CD4-positive, CD25-positive, alpha-beta regulatory T cell (primary cell): ENCODE results near the gene WAPL. TPM values are rescaled to one million over a fixed set of nuclear protein-coding genes. Genes with fewer than 3 reads are reported as not detected.

Source experiments
- ATAC-seq, 2 donors: fragments of 150-1000 bp; cut with Tn5 transposase; one replicate each; pipeline ENCODE4 v1.10.0; 2021; ENCODE audit warnings: low read depth in 2 of 2, moderate number of reproducible peaks in 2 of 2, moderate library complexity in 1 of 2
- DNase-seq, 3 donors: peaks; one replicate each; pipeline versions ENCODE4 v3.0.0 to v3.0.0-alpha.2; 2012 to 2022; ENCODE audit warnings: mixed read lengths in 1 of 3
- H3K27ac ChIP-seq: one replicate; pipeline ENCODE4 v1.7.0; 2013; ENCODE audit warnings: mild to moderate bottlenecking, low read length; ENCODE audit not compliant: insufficient read depth, poor library complexity, severe bottlenecking
- H3K27me3 ChIP-seq: one replicate; pipeline ENCODE4 v1.7.0; 2013; ENCODE audit warnings: low read length; ENCODE audit not compliant: control insufficient read depth, insufficient read depth
- H3K36me3 ChIP-seq: one replicate; pipeline ENCODE4 v1.7.0; 2013; ENCODE audit warnings: mild to moderate bottlenecking, low read length, moderate library complexity; ENCODE audit not compliant: control insufficient read depth, insufficient read depth
- H3K4me1 ChIP-seq: 2 replicates; pipeline ENCODE4 v1.7.0; 2013; ENCODE audit warnings: mild to moderate bottlenecking, low read length; ENCODE audit not compliant: insufficient read depth, control insufficient read depth, poor library complexity, severe bottlenecking
- H3K4me3 ChIP-seq: one replicate; pipeline ENCODE4 v1.7.0; 2013; ENCODE audit warnings: low read depth, mild to moderate bottlenecking, low read length, moderate library complexity
- H3K9me3 ChIP-seq, 2 experiments: 1 replicate in 1 of 2; 2 replicates in 1 of 2; pipeline ENCODE4 v1.7.0; 2013; ENCODE audit warnings: low read length in 2 of 2, mild to moderate bottlenecking in 1 of 2, moderate library complexity in 1 of 2; ENCODE audit not compliant: control insufficient read depth in 2 of 2
- H3K27ac Mint-ChIP-seq, 3 donors: one replicate each; pipeline ENCODE4 v1.8.0; 2020 to 2022; ENCODE audit warnings: mild to moderate bottlenecking in 3 of 3, mixed read lengths in 3 of 3, moderate library complexity in 2 of 3
- H3K27me3 Mint-ChIP-seq: one replicate; pipeline ENCODE4 v1.8.0; 2022; ENCODE audit warnings: mild to moderate bottlenecking, mixed read lengths
- H3K36me3 Mint-ChIP-seq: one replicate; pipeline ENCODE4 v1.8.0; 2020; ENCODE audit warnings: mixed read lengths
- H3K4me1 Mint-ChIP-seq, 4 donors: one replicate each; pipeline ENCODE4 v1.8.0; 2020 to 2022; ENCODE audit warnings: mixed read lengths in 4 of 4, mild to moderate bottlenecking in 1 of 4
- H3K4me3 Mint-ChIP-seq, 4 donors: one replicate each; pipeline ENCODE4 v1.8.0; 2020 to 2022; ENCODE audit warnings: mild to moderate bottlenecking in 4 of 4, mixed read lengths in 4 of 4, moderate library complexity in 3 of 4
- H3K9me3 Mint-ChIP-seq, 7 donors: one replicate each; pipeline ENCODE4 v1.8.0; 2020 to 2022; ENCODE audit warnings: mixed read lengths in 7 of 7, mild to moderate bottlenecking in 3 of 7, moderate library complexity in 2 of 7
- polyA plus RNA-seq, 4 donors: library from polyadenylated mRNA; unstranded; fragments of 300-500 nt; fragmentation: Illumina TruSeq; gene quantifications; one replicate each; pipeline ENCODE4 v1.2.3, GENCODE V29; 2021
- total RNA-seq: library from RNA; stranded (reverse); gene quantifications from one replicate; pipeline ENCODE4 v1.2.3, GENCODE V29; 2022

Gene WAPL
- total and polyA plus RNA-seq, 5 donors from 2014 or later: 33.3 to 54.3 (median 36.6) TPM

DNA sequence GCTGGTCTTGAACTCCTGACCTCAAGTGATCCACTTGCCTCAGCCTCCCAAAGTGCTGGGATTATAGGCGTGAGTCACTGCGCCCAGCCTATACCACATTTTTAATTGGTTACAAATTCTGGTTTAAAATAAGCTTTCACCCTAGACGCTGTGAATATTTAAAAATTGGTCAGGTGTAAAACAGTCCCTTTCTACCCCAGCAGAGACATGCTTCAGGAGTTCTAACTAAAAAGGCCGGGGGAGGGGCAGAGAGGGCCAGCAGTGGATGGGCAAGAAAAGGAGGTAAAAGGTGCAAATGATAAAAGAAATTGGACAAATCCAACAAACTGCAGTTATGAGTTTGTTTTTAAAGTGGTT is 70.0 kb downstream of the WAPL start:
- H3K27ac ChIP-seq: no peak overlapping the region
- ATAC-seq: no peak
- Mint-ChIP-seq H3K27ac (peak overlapping the region in 1 of 3 donors; percentile 26), H3K27me3 (no peaks in the 10 kb centered on the region), H3K9me3 (peaks cover 0 to 2% (median 0%) of the 10 kb centered on the region in 7 donors), H3K4me1 (peaks cover 12 to 41% (median 31%) of the 10 kb centered on the region in 4 donors), H3K4me3 (peak overlapping the region in 1 of 4 donors; percentile 43), H3K36me3 (peaks cover 45% of the 10 kb centered on the region)
- H3K4me1 ChIP-seq: peaks cover 6% of the 10 kb centered on the region
- H3K27me3 ChIP-seq: no peaks in the 10 kb centered on the region
- no peak overlapping the region for H3K4me3 ChIP-seq
- no peak for DNase-seq
- H3K9me3 ChIP-seq: no peaks in the 10 kb centered on the region
- peaks cover 60% of the 10 kb centered on the region for H3K36me3 ChIP-seq

DNA sequence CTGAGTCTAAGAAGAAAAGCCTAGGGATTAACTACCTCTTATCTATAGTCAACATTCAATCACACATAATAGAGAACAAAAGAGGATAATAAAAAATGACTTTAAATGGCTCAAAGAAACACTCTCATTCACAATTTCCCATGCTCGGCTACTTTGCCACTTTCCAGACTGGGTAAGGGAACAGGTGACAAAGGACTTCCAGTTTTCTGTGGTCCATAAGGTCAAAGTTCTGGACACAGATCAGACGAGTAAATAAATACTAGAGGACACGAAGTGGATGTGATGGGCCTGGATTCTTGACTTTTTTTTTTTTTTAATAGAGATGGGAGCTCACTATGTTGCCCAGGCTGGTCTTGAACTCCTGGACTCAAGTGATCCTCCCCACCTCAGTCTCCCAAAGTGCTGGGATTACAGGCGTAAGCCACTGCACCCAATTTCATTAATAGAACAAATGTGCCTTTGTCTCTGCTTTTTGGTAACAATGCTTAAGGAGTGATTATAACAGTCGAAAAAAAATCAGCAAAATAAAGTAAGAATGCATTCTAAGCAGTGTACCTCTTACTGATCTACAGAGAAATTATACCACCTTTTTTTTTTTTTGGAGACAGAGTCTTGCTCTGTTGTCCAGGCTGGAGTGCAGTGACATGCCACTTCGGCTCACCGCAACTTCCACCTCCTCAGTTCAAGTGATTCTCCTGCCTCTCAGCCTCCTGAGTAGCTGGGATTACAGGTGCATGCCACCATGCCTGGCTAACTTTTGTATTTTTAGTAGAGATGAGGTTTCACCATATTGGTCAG is 70.6 kb downstream of the WAPL start:
- ATAC-seq (no peak), DNase-seq (no peak)
- Histone ChIP-seq H3K4me3 (no peak overlapping the region), H3K4me1 (peaks cover 6% of the 10 kb centered on the region), H3K9me3 (no peaks in the 10 kb centered on the region), H3K36me3 (peaks cover 61% of the 10 kb centered on the region), H3K27ac (no peak overlapping the region), H3K27me3 (no peaks in the 10 kb centered on the region)
- Mint-ChIP-seq H3K4me1 (peaks cover 18 to 43% (median 32%) of the 10 kb centered on the region in 4 donors), H3K9me3 (peaks cover 0 to 2% (median 0%) of the 10 kb centered on the region in 7 donors), H3K4me3 (peak overlapping the region in 1 of 4 donors; percentile 43), H3K36me3 (peaks cover 45% of the 10 kb centered on the region), H3K27me3 (no peaks in the 10 kb centered on the region), H3K27ac (peak overlapping the region in 2 of 3 donors; percentile 58 to 67)

DNA sequence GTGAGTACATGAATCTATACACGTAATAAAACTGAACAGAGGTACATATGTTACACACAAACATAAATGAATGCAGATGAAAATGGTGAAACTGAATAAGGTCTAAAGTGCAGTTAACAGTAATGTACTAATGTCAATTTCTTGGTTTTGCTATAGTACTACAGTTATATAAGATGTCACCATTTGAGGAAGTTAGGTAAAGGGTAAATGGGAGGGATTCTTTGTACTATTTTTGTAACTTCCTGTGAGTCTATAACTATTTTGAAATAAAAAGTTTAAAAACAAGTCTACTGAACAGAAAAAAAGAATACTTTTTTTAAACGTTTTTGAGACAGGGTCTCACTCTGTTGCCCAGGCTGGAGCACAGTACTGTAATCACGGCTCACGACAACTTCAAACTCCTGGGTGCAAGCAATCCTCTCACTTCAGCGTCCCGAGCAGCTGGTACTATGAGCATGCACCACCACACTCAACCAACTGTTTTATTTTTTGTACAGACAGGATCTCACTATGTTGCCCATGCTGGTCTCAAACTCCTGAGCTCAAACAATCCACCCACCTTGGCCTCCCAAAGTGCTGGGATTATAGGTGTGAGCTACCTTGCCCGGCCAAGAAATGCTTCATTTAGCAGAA is 71.5 kb downstream of the WAPL start:
- ATAC-seq (no peak), DNase-seq (peak in 1 of 3 donors; percentile 24)
- H3K27ac ChIP-seq: no peak overlapping the region
- H3K9me3 Mint-ChIP-seq: peaks cover 0 to 2% (median 0%) of the 10 kb centered on the region in 7 donors
- peak overlapping the region in 2 of 3 donors; percentile 58 to 80 for H3K27ac Mint-ChIP-seq
- H3K4me1 Mint-ChIP-seq: peaks cover 18 to 50% (median 30%) of the 10 kb centered on the region in 4 donors
- H3K9me3 ChIP-seq: no peaks in the 10 kb centered on the region
- peaks cover 41% of the 10 kb centered on the region for H3K36me3 Mint-ChIP-seq
- H3K4me3 Mint-ChIP-seq: peak overlapping the region in 2 of 4 donors; percentile 26 to 29
- peaks cover 67% of the 10 kb centered on the region for H3K36me3 ChIP-seq
- no peaks in the 10 kb centered on the region for H3K27me3 ChIP-seq
- peak overlapping the region; percentile 16 for H3K4me3 ChIP-seq
- peaks cover 6% of the 10 kb centered on the region for H3K4me1 ChIP-seq
- no peaks in the 10 kb centered on the region for H3K27me3 Mint-ChIP-seq

DNA sequence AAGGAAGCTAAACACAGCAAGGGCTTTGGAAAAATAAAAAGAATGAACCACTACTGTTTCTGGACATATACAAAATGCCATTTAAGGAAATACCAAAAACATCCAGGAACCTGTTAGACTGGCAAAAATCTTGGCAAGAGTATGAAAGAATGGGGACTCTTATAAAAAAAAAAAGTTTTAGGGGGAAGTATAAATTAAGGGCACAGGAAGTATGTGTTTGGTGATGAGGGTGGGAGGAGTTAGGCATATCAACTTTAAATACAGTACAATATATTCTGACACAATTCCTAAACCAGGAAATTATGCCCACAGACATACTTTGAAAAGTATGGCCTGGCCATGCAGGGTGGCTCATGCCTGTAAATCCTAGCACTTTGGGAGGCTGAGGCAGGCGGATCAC is 74.2 kb downstream of the WAPL start:
- ATAC-seq: no peak
- peaks cover 6% of the 10 kb centered on the region for H3K4me1 ChIP-seq
- peaks cover 49% of the 10 kb centered on the region for H3K36me3 Mint-ChIP-seq
- H3K4me3 Mint-ChIP-seq: no peak overlapping the region
- H3K4me1 Mint-ChIP-seq: peaks cover 14 to 50% (median 28%) of the 10 kb centered on the region in 4 donors
- no peaks in the 10 kb centered on the region for H3K27me3 Mint-ChIP-seq
- peaks cover 73% of the 10 kb centered on the region for H3K36me3 ChIP-seq
- H3K27ac ChIP-seq: no peak overlapping the region
- no peaks in the 10 kb centered on the region for H3K9me3 ChIP-seq
- peaks cover 0 to 2% (median 0%) of the 10 kb centered on the region in 7 donors for H3K9me3 Mint-ChIP-seq
- no peaks in the 10 kb centered on the region for H3K27me3 ChIP-seq
- no peak overlapping the region for H3K4me3 ChIP-seq
- DNase-seq: no peak
- H3K27ac Mint-ChIP-seq: peak overlapping the region; percentile 52 to 82 (median 76)

GRCh38 chr10:86446987-86447386 is 74.6 kb downstream of the WAPL start:
- DNase-seq (no peak), ATAC-seq (no peak)

GRCh38 chr10:86446440-86446839 is 75.2 kb downstream of the WAPL start:
- H3K27ac Mint-ChIP-seq: peak overlapping the region in 2 of 3 donors; percentile 17 to 21

More at GRCh38 chr10:86446987-86447386, 74.6 kb downstream of the WAPL start:
- H3K27ac ChIP-seq: no peak overlapping the region
- peaks cover 72% of the 10 kb centered on the region for H3K36me3 ChIP-seq
- Mint-ChIP-seq H3K27ac (peak overlapping the region; percentile 52 to 82 (median 76)), H3K36me3 (peaks cover 48% of the 10 kb centered on the region), H3K27me3 (no peaks in the 10 kb centered on the region), H3K4me3 (no peak overlapping the region), H3K9me3 (peaks cover 0 to 2% (median 0%) of the 10 kb centered on the region in 7 donors), H3K4me1 (peaks cover 14 to 48% (median 28%) of the 10 kb centered on the region in 4 donors)
- H3K4me3 ChIP-seq: no peak overlapping the region
- H3K4me1 ChIP-seq: peaks cover 6% of the 10 kb centered on the region
- H3K27me3 ChIP-seq: no peaks in the 10 kb centered on the region
- no peaks in the 10 kb centered on the region for H3K9me3 ChIP-seq

GRCh38 chr10:86443936-86444335 is 77.7 kb downstream of the WAPL start:
- H3K27ac ChIP-seq: no peak overlapping the region
- ATAC-seq: no peak
- H3K4me3 Mint-ChIP-seq: no peak overlapping the region
- peaks cover 6% of the 10 kb centered on the region for H3K4me1 ChIP-seq
- no peak overlapping the region for H3K4me3 ChIP-seq
- H3K27me3 Mint-ChIP-seq: no peaks in the 10 kb centered on the region
- peak overlapping the region in 2 of 3 donors; percentile 35 to 66 for H3K27ac Mint-ChIP-seq
- no peaks in the 10 kb centered on the region for H3K27me3 ChIP-seq
- no peaks in the 10 kb centered on the region for H3K9me3 Mint-ChIP-seq
- DNase-seq: no peak
- H3K9me3 ChIP-seq: no peaks in the 10 kb centered on the region
- H3K36me3 Mint-ChIP-seq: peaks cover 52% of the 10 kb centered on the region
- H3K36me3 ChIP-seq: peaks cover 71% of the 10 kb centered on the region
- H3K4me1 Mint-ChIP-seq: peaks cover 21 to 37% (median 25%) of the 10 kb centered on the region in 4 donors

More at GRCh38 chr10:86446440-86446839, 75.2 kb downstream of the WAPL start:
- Histone ChIP-seq H3K36me3 (peaks cover 72% of the 10 kb centered on the region), H3K9me3 (no peaks in the 10 kb centered on the region), H3K4me3 (no peak overlapping the region), H3K4me1 (peaks cover 6% of the 10 kb centered on the region), H3K27me3 (no peaks in the 10 kb centered on the region), H3K27ac (no peak overlapping the region)
- Mint-ChIP-seq H3K36me3 (peaks cover 45% of the 10 kb centered on the region), H3K9me3 (peaks cover 0 to 2% (median 0%) of the 10 kb centered on the region in 7 donors), H3K4me1 (peaks cover 14 to 46% (median 25%) of the 10 kb centered on the region in 4 donors), H3K27me3 (no peaks in the 10 kb centered on the region), H3K4me3 (no peak overlapping the region)
- ATAC-seq: no peak
- no peak for DNase-seq
